NCI-H748 treated with DMSO at 0.1 percent for 48 hours (cell line): Measurements from ENCODE around the gene NT5M.

Source experiments
- DNase-seq: peaks from one replicate; lab custom pipeline; 2025; lab: John Stamatoyannopoulos, UW

Gene NT5M

DNA sequence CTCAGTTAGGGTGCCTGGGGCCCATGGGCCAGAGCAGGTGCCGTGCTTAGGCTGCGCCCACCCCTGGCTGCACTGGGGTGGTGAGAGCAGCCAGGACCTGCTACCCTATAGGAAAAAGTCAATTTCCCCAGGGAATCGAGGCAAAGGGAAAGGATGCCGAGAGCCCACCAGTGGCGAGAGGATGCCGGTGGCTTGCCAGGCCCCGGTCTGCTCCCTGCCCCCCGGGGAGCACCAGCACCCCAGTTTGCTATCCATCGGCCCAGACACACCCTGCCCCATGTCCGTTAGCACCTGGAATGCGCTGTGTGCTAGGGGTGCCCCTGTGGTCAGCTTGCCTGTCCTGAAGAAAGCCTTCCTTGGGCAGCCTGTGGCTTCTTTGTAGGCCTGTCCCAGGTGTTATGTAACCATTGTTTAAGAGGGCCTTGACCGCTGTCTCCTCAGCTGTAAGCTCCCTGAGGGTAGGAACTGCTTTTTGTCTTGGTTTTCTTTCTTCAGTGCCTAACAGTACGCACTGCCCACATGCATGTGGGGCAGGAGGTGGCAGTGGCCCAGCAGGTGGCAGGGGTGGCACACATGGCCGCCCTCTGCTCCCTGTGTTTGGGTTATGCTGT, 40.8 kb downstream of the NT5M start:
- DNase-seq = no peak

DNA sequence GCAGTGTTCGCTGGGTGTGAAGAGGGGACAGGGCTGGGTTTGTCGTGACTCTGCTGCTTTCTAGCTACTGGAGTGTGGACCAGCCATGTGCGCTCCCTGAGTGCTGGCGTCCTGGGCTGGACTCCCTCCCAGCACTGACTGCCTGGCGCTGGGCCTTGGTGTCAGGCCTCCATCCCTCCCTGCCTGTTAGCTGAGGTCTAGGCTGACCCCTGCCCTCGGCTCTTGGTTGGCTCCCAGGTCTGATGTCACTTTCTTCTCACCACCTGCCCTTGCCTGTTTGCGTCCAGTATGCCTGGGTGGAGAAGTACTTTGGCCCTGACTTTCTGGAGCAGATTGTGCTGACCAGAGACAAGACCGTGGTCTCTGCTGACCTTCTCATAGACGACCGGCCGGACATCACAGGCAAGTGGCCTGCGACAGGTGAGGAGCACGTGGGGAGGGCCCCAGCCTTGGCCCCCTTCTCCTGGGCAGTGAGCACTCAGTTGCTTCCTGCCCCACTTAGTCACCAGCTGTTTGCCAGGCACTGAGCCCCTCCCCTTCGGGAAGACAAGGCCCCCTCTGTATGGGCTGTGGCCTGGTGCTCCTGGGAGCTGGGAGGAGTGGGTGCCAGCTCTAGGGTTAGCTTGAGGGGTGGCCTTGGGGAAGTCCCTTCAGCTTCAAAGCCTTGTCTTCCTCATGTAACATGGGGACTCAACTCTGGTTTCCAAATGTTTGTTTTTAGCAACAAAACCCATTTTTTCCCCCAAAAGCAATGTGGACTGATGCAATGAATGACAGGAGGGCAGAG, 41.5 kb downstream of the NT5M start:
- DNase-seq = no peak

DNA sequence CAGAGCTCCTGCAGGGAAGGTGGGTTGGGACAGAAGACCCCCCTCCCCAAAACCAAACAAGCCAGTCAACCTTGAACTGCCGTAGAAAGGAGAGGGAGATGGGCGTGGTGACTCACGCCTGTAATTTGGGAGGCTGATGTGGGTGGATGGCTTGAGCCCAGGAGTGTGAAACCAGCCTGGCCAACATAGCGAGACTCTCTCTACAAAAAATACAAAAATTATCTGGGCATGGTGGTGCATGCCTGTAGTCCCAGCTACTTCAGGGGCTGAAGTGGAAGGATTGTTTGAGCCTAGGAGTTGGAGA, 42.1 kb downstream of the NT5M start:
- DNase-seq = no peak

DNA sequence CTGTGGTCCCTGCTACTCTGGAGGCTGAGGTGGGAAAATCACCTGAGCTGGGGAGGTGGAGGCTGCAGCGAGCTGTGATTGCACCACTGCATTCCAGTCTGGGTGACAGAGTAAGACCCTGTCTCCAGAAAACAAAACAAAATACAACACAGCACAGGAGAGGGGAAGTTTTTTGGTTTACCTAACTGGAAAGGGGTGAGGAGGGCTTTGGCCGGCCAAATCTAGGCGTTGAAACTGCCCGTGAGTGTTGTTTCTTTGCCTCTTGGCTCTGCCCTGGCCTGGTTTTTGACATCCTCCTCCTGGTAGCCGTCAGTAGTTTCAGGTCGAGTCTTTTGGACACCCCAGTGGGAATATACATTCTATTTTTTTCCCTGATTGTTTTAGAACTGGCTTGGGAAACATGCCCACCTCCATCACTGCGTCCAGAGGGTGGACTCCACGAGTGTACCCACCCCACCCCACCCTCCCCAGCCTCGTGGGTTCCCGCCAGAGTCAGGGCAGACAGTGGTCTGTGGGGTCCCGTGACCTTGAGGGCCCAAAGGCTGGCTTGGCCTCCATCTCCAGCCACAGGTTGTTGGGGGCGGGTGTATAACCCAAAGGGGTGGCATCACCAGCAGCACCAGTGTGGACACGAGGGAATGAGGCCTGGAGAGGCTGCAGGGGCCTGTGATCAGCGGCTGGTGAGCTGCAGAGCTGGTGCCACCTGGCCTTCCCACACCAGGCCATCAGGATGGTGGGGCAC, 42.7 kb downstream of the NT5M start:
- no peak for DNase-seq

- DNase-seq = no peak
These were observed 43.5 kb downstream of the NT5M start for GRCh38 chr17:17346428-17347233.

DNA sequence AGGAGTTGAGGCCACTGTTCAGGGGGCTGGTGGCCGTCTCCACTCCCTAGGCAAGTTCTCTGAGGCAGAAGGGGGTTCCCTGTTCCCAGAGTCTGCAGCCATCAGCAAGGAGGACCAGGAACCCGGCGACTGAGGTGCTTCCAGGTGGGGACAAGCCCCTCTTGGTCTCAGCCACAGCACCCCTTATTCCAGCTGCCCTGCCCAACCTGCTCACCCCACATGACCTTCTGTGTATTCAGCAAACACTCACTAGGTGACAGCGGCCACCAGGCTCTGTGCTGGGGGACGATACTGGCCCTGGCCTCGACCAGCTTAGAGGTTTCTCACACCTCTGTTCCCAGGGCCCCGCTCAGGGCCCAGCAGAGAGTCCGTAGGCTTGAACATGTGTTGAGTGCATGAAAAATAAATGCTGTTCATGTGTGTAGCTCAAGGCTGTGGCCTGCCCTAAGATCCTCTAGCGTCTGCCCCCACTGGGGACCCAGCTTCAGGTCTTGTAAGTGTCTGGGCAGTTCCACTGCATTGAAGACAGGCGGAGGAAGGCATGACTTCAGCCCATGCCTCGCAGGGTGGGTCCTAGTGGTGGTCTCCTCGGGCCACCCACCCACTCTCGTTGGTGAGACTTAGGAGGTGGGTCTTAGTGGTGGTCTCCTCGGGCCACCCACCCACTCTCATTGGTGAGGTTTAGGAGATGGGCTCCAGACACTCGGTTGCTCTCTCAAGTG, 44.2 kb downstream of the NT5M start:
- no peak for DNase-seq

GRCh38 chr17:17347956-17348871, 45.0 kb downstream of the NT5M start:
- no peak for DNase-seq

GRCh38 chr17:17348872-17349723, 45.9 kb downstream of the NT5M start:
- DNase-seq = no peak

- no peak for DNase-seq
These were observed 46.5 kb downstream of the NT5M start for GRCh38 chr17:17349724-17350106.

- DNase-seq = no peak
These were observed 47.5 kb downstream of the NT5M start for GRCh38 chr17:17350491-17351355.

DNA sequence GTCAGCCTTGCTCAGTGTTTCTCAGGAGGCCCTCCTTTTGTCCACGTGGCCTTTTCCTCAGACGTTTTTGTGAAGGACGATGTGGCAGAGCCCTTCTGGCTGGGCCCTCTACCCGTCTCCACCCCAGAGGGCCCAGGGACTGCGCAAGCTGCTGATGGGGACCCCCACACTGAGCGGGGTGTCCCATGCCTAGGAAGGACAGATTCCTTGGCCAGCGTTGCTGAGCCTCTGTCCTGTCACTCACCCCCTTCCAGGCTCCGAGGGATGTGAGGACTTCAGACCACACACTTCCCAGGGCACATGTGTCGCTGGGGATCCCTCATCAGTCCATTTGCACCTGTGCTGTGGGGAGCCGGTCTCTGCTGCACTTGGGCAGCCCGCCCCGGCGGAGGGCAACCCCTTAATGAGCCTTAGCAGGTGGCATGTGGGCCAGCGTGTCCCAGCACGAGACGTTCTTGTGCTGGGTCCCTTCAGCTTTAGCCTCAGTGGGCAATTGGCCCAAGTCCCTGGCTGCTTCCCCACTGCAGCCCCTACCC, 48.3 kb downstream of the NT5M start:
- no peak for DNase-seq

DNA sequence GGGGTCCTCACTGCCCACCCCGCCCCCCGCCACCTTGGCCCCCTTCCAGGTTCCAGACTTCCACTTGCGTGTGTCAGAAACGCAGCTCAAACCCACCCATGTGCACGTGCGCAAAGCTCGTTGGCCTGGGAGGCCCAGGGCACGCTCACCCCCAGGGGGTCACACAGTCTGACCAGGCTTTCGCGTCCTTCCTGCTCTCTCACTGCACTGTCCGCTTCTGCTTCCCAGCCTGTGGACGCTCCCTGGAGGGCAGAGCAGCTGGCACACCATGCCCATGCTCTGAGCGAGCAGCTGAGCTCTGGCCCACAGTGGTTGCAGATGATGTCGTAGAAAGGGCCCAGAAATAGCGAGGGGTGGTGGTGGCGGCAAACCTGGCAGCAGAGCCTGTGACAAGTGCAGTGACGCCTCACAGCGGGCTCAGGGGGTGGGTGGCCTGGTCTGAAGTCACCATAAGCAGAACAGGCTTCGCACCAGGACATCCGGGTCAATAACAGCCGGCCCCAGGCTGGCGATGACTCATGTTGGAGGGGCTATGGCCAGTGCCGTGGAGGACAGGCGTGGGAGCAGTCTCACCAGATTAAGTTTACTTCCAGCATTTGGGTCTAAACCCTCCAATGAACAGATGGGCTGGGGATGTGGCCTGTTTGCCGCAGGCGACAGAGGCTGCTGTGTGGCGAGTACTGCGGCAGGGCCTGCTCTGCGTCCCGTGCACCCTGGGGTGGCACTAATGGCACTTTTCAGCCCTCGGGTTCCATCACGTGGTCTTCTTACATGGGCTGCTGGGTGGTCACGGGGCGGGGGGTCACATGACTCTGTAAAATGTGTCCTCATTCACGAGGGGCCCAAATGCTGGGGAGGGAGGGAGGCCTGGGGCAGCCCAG, 49.0 kb downstream of the NT5M start:
- no peak for DNase-seq

- no peak for DNase-seq
These were observed 49.9 kb downstream of the NT5M start for GRCh38 chr17:17352836-17353624.

DNA sequence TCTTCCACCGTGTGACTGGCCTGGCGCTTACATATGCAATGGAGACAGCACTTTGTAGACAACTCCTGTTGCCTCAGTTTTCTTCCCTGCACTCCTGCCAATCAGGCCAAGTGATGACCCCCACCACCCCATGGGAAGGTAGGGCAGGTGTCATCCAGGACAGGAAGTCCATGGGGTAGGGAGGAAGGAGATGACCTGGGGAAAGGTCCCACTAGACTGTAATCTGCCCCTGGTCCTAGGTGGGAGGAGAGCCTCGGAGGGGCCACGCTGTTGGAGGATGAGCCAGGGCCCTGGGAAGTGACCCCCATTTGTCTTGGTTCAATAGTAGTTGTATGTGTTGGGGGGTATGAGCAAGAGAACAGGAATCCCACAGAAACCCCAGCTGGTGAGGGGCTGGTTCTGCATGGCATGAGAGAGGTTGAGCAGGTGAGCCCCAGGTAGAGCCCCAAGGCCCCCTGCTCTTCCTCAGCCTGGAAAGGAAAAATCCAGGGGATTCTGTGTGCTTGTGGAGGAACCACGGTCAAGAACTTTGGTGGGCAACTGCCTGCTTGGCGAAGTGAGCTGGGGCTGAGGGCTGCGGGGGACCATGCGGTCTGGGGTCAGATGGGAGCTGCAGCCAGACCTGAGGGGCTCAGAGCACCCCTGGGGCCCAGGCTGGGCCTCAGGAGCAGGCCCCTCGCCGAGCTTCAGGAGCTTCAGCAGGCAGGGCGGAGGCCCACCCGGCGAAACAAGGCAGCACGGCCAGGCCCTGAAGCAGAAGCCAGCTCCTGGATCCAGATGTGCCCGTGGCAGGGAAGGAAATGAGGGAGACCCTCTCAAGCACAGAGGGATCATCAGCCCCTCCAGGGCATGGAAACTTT, 50.7 kb downstream of the NT5M start:
- DNase-seq = no peak

- peak; percentile 78 for DNase-seq
These were observed 51.6 kb downstream of the NT5M start for GRCh38 chr17:17354560-17355349.
